HG03575 (cell line): Measurements from ENCODE around the gene SLC6A19.

Source experiments
- ATAC-seq: cut with Tn5 transposase; IDR thresholded peaks from one replicate; pipeline ENCODE4 v1.9.1; 2021; ENCODE audit not compliant: unreplicated experiment, insufficient number of reproducible peaks, low FRiP score; ENCODE audit errors: extremely low read depth

Gene SLC6A19

GRCh38 chr5:1188464-1188863 lies 12.9 kb upstream of the SLC6A19 start:
- ATAC-seq: no peak

- no peak for ATAC-seq
Observed at GRCh38 chr5:1189269-1189668, 12.1 kb upstream of the SLC6A19 start.

GRCh38 chr5:1190278-1190677 lies 11.1 kb upstream of the SLC6A19 start:
- ATAC-seq: no peak

- no peak for ATAC-seq
Observed at GRCh38 chr5:1190837-1191239, 10.6 kb upstream of the SLC6A19 start.

- no peak for ATAC-seq
Observed at GRCh38 chr5:1192971-1193590, 8.3 kb upstream of the SLC6A19 start.

- ATAC-seq: no peak
Observed at GRCh38 chr5:1193591-1193985, 7.8 kb upstream of the SLC6A19 start.

- no peak for ATAC-seq
Observed at GRCh38 chr5:1194378-1194777, 7.0 kb upstream of the SLC6A19 start.

GRCh38 chr5:1195439-1195838 lies 6.0 kb upstream of the SLC6A19 start:
- ATAC-seq: no peak

- ATAC-seq: no peak
Observed at GRCh38 chr5:1195916-1196315, 5.5 kb upstream of the SLC6A19 start.

- no peak for ATAC-seq
Observed at GRCh38 chr5:1196562-1196961, 4.8 kb upstream of the SLC6A19 start.

GRCh38 chr5:1197876-1198666 lies 3.3 kb upstream of the SLC6A19 start:
- no peak for ATAC-seq

GRCh38 chr5:1199340-1199648 lies 2.1 kb upstream of the SLC6A19 start:
- no peak for ATAC-seq

- no peak for ATAC-seq
Observed at GRCh38 chr5:1199649-1200494, 1.5 kb upstream of the SLC6A19 start.

- no peak for ATAC-seq
Observed at GRCh38 chr5:1200495-1201326, 684 bp upstream of the SLC6A19 start.

- no peak for ATAC-seq
Observed at GRCh38 chr5:1202026-1202797, 817 bp downstream of the SLC6A19 start.

- ATAC-seq: no peak
Observed at GRCh38 chr5:1202798-1203185, 1.4 kb downstream of the SLC6A19 start.

- ATAC-seq: no peak
Observed at GRCh38 chr5:1203311-1203967, 2.0 kb downstream of the SLC6A19 start.
